ENCODE measurements around the gene MAPT. TPM values are rescaled to one million over a fixed set of nuclear protein-coding genes. Genes with fewer than 3 reads are reported as not detected.
"Not testable (repeated sequence)": the region's sequence is repeated elsewhere in the genome, so short reads cannot be mapped to it uniquely, and the experiment has no call there.

The MAPT gene
- total RNA-seq, 2 donors from 2014 or later, result 0.86 to 2.1 TPM

DNA sequence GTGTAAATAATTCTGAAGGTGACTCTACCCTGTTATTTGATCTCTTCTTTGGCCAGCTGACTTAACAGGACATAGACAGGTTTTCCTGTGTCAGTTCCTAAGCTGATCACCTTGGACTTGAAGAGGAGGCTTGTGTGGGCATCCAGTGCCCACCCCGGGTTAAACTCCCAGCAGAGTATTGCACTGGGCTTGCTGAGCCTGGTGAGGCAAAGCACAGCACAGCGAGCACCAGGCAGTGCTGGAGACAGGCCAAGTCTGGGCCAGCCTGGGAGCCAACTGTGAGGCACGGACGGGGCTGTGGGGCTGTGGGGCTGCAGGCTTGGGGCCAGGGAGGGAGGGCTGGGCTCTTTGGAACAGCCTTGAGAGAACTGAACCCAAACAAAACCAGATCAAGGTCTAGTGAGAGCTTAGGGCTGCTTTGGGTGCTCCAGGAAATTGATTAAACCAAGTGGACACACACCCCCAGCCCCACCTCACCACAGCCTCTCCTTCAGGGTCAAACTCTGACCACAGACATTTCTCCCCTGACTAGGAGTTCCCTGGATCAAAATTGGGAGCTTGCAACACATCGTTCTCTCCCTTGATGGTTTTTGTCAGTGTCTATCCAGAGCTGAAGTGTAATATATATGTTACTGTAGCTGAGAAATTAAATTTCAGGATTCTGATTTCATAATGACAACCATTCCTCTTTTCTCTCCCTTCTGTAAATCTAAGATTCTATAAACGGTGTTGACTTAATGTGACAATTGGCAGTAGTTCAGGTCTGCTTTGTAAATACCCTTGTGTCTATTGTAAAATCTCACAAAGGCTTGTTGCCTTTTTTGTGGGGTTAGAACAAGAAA is 109.8 kb downstream of the MAPT start:
- H3K36me3 Mint-ChIP-seq (ENCODE audit: insufficient read depth in 2 of 2), result no peaks in the 10 kb centered on the region
- DNase-seq (no peak), ATAC-seq (replicated peaks in 1 of 2) (no peak)
- no peaks in the 10 kb centered on the region for H3K9me3 Mint-ChIP-seq
- H3K4me3 Mint-ChIP-seq, result no peak overlapping the region
- H3K27me3 Mint-ChIP-seq (ENCODE audit: low read depth), result peaks cover 6% of the 10 kb centered on the region
- H3K4me1 Mint-ChIP-seq (ENCODE audit: low read depth), result no peaks in the 10 kb centered on the region
- H3K27ac Mint-ChIP-seq, result no peak overlapping the region

DNA sequence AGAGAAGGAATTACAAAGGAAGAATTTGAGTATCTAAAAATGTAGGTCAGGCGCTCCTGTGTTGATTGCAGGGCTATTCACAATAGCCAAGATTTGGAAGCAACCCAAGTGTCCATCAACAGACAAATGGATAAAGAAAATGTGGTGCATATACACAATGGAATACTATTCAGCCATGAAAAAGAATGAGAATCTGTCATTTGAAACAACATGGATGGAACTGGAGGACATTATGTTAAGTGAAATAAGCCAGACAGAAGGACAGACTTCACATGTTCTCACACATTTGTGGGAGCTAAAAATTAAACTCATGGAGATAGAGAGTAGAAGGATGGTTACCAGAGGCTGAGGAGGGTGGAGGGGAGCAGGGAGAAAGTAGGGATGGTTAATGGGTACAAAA is 111.7 kb downstream of the MAPT start:
- ATAC-seq (replicated peaks in 1 of 2); H3K27me3 Mint-ChIP-seq (ENCODE audit: low read depth); H3K4me1 Mint-ChIP-seq (ENCODE audit: low read depth); H3K9me3 Mint-ChIP-seq; H3K36me3 Mint-ChIP-seq (ENCODE audit: insufficient read depth in 2 of 2); H3K4me3 Mint-ChIP-seq; DNase-seq; H3K27ac Mint-ChIP-seq: not testable (repeated sequence)

DNA sequence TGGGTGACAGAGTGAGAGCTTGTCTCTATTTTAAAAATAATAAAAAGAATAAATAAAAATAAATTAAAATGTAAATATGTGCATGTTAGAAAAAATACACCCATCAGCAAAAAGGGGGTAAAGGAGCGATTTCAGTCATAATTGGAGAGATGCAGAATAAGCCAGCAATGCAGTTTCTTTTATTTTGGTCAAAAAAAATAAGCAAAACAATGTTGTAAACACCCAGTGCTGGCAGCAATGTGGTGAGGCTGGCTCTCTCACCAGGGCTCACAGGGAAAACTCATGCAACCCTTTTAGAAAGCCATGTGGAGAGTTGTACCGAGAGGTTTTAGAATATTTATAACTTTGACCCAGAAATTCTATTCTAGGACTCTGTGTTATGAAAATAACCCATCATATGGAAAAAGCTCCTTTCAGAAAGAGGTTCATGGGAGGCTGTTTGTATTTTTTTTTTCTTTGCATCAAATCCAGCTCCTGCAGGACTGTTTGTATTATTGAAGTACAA is 113.2 kb downstream of the MAPT start:
- DNase-seq (no peak), ATAC-seq (replicated peaks in 1 of 2) (no peak)
- peaks cover 6% of the 10 kb centered on the region for H3K27me3 Mint-ChIP-seq (ENCODE audit: low read depth)
- no peak overlapping the region for H3K4me3 Mint-ChIP-seq
- no peaks in the 10 kb centered on the region for H3K4me1 Mint-ChIP-seq (ENCODE audit: low read depth)
- H3K9me3 Mint-ChIP-seq, result no peaks in the 10 kb centered on the region
- H3K36me3 Mint-ChIP-seq (ENCODE audit: insufficient read depth in 2 of 2), result no peaks in the 10 kb centered on the region
- H3K27ac Mint-ChIP-seq, result no peak overlapping the region

DNA sequence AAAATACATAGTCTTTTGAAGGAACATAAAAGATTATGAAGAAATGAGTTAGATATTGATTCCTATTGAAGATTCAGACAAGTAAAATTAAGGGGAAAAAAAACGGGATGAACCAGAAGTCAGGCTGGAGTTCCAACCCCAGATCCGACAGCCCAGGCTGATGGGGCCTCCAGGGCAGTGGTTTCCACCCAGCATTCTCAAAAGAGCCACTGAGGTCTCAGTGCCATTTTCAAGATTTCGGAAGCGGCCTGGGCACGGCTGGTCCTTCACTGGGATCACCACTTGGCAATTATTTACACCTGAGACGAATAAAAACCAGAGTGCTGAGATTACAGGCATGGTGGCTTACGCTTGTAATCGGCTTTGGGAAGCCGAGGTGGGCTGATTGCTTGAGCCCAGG is 114.2 kb downstream of the MAPT start:
- H3K4me3 Mint-ChIP-seq, result no peak overlapping the region
- H3K27ac Mint-ChIP-seq, result no peak overlapping the region
- no peak for ATAC-seq (replicated peaks in 1 of 2)
- no peaks in the 10 kb centered on the region for H3K9me3 Mint-ChIP-seq
- H3K36me3 Mint-ChIP-seq (ENCODE audit: insufficient read depth in 2 of 2), result no peaks in the 10 kb centered on the region
- no peaks in the 10 kb centered on the region for H3K4me1 Mint-ChIP-seq (ENCODE audit: low read depth)
- DNase-seq, result no peak
- peaks cover 6% of the 10 kb centered on the region for H3K27me3 Mint-ChIP-seq (ENCODE audit: low read depth)

DNA sequence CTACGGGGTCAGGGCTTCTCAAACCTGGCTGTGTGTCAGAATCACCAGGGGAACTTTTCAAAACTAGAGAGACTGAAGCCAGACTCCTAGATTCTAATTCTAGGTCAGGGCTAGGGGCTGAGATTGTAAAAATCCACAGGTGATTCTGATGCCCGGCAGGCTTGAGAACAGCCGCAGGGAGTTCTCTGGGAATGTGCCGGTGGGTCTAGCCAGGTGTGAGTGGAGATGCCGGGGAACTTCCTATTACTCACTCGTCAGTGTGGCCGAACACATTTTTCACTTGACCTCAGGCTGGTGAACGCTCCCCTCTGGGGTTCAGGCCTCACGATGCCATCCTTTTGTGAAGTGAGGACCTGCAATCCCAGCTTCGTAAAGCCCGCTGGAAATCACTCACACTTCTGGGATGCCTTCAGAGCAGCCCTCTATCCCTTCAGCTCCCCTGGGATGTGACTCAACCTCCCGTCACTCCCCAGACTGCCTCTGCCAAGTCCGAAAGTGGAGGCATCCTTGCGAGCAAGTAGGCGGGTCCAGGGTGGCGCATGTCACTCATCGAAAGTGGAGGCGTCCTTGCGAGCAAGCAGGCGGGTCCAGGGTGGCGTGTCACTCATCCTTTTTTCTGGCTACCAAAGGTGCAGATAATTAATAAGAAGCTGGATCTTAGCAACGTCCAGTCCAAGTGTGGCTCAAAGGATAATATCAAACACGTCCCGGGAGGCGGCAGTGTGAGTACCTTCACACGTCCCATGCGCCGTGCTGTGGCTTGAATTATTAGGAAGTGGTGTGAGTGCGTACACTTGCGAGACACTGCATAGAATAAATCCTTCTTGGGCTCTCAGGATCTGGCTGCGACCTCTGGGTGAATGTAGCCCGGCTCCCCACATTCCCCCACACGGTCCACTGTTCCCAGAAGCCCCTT is 115.6 kb downstream of the MAPT start:
- Mint-ChIP-seq H3K4me1 (ENCODE audit: low read depth) (no peaks in the 10 kb centered on the region), H3K27ac (no peak overlapping the region), H3K27me3 (ENCODE audit: low read depth) (peaks cover 6% of the 10 kb centered on the region), H3K4me3 (no peak overlapping the region), H3K36me3 (ENCODE audit: insufficient read depth in 2 of 2) (no peaks in the 10 kb centered on the region), H3K9me3 (no peaks in the 10 kb centered on the region)
- DNase-seq (no peak), ATAC-seq (replicated peaks in 1 of 2) (no peak)

DNA sequence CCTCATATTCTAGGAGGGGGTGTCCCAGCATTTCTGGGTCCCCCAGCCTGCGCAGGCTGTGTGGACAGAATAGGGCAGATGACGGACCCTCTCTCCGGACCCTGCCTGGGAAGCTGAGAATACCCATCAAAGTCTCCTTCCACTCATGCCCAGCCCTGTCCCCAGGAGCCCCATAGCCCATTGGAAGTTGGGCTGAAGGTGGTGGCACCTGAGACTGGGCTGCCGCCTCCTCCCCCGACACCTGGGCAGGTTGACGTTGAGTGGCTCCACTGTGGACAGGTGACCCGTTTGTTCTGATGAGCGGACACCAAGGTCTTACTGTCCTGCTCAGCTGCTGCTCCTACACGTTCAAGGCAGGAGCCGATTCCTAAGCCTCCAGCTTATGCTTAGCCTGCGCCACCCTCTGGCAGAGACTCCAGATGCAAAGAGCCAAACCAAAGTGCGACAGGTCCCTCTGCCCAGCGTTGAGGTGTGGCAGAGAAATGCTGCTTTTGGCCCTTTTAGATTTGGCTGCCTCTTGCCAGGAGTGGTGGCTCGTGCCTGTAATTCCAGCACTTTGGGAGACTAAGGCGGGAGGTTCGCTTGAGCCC is 116.3 kb downstream of the MAPT start:
- H3K27ac Mint-ChIP-seq, result no peak overlapping the region
- H3K36me3 Mint-ChIP-seq (ENCODE audit: insufficient read depth in 2 of 2), result no peaks in the 10 kb centered on the region
- H3K4me1 Mint-ChIP-seq (ENCODE audit: low read depth), result no peaks in the 10 kb centered on the region
- H3K9me3 Mint-ChIP-seq, result no peaks in the 10 kb centered on the region
- no peak for ATAC-seq (replicated peaks in 1 of 2)
- no peak overlapping the region for H3K4me3 Mint-ChIP-seq
- peaks cover 6% of the 10 kb centered on the region for H3K27me3 Mint-ChIP-seq (ENCODE audit: low read depth)
- no peak for DNase-seq

DNA sequence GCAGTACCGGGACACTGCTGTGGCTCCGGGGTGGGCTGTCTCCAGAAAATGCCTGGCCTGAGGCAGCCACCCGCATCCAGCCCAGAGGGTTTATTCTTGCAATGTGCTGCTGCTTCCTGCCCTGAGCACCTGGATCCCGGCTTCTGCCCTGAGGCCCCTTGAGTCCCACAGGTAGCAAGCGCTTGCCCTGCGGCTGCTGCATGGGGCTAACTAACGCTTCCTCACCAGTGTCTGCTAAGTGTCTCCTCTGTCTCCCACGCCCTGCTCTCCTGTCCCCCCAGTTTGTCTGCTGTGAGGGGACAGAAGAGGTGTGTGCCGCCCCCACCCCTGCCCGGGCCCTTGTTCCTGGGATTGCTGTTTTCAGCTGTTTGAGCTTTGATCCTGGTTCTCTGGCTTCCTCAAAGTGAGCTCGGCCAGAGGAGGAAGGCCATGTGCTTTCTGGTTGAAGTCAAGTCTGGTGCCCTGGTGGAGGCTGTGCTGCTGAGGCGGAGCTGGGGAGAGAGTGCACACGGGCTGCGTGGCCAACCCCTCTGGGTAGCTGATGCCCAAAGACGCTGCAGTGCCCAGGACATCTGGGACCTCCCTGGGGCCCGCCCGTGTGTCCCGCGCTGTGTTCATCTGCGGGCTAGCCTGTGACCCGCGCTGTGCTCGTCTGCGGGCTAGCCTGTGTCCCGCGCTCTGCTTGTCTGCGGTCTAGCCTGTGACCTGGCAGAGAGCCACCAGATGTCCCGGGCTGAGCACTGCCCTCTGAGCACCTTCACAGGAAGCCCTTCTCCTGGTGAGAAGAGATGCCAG is 117.6 kb downstream of the MAPT start:
- no peak overlapping the region for H3K4me3 Mint-ChIP-seq
- H3K27ac Mint-ChIP-seq, result no peak overlapping the region
- DNase-seq, result no peak
- H3K36me3 Mint-ChIP-seq (ENCODE audit: insufficient read depth in 2 of 2), result no peaks in the 10 kb centered on the region
- H3K27me3 Mint-ChIP-seq (ENCODE audit: low read depth), result no peaks in the 10 kb centered on the region
- H3K4me1 Mint-ChIP-seq (ENCODE audit: low read depth), result no peaks in the 10 kb centered on the region
- H3K9me3 Mint-ChIP-seq, result no peaks in the 10 kb centered on the region
- ATAC-seq (replicated peaks in 1 of 2), result no peak

DNA sequence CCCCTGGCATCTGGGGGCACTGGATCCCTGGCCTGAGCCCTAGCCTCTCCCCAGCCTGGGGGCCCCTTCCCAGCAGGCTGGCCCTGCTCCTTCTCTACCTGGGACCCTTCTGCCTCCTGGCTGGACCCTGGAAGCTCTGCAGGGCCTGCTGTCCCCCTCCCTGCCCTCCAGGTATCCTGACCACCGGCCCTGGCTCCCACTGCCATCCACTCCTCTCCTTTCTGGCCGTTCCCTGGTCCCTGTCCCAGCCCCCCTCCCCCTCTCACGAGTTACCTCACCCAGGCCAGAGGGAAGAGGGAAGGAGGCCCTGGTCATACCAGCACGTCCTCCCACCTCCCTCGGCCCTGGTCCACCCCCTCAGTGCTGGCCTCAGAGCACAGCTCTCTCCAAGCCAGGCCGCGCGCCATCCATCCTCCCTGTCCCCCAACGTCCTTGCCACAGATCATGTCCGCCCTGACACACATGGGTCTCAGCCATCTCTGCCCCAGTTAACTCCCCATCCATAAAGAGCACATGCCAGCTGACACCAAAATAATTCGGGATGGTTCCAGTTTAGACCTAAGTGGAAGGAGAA is 118.2 kb downstream of the MAPT start:
- Mint-ChIP-seq H3K36me3 (ENCODE audit: insufficient read depth in 2 of 2) (no peaks in the 10 kb centered on the region), H3K4me1 (ENCODE audit: low read depth) (no peaks in the 10 kb centered on the region), H3K9me3 (no peaks in the 10 kb centered on the region), H3K4me3 (no peak overlapping the region), H3K27me3 (ENCODE audit: low read depth) (no peaks in the 10 kb centered on the region), H3K27ac (no peak overlapping the region)
- no peak for DNase-seq
- ATAC-seq (replicated peaks in 1 of 2), result no peak

DNA sequence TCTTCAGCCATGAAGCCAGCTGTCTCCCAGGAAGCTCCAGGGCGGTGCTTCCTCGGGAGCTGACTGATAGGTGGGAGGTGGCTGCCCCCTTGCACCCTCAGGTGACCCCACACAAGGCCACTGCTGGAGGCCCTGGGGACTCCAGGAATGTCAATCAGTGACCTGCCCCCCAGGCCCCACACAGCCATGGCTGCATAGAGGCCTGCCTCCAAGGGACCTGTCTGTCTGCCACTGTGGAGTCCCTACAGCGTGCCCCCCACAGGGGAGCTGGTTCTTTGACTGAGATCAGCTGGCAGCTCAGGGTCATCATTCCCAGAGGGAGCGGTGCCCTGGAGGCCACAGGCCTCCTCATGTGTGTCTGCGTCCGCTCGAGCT is 118.8 kb downstream of the MAPT start:
- Mint-ChIP-seq H3K9me3 (no peaks in the 10 kb centered on the region), H3K27me3 (ENCODE audit: low read depth) (no peaks in the 10 kb centered on the region), H3K4me1 (ENCODE audit: low read depth) (no peaks in the 10 kb centered on the region), H3K4me3 (no peak overlapping the region), H3K36me3 (ENCODE audit: insufficient read depth in 2 of 2) (no peaks in the 10 kb centered on the region), H3K27ac (no peak overlapping the region)
- ATAC-seq (replicated peaks in 1 of 2) (peak in 1 of 2 donors; percentile 29), DNase-seq (no peak)

DNA sequence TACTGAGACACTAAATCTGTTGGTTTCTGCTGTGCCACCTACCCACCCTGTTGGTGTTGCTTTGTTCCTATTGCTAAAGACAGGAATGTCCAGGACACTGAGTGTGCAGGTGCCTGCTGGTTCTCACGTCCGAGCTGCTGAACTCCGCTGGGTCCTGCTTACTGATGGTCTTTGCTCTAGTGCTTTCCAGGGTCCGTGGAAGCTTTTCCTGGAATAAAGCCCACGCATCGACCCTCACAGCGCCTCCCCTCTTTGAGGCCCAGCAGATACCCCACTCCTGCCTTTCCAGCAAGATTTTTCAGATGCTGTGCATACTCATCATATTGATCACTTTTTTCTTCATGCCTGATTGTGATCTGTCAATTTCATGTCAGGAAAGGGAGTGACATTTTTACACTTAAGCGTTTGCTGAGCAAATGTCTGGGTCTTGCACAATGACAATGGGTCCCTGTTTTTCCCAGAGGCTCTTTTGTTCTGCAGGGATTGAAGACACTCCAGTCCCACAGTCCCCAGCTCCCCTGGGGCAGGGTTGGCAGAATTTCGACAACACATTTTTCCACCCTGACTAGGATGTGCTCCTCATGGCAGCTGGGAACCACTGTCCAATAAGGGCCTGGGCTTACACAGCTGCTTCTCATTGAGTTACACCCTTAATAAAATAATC is 119.3 kb downstream of the MAPT start:
- ATAC-seq (replicated peaks in 1 of 2), result no peak
- H3K4me1 Mint-ChIP-seq (ENCODE audit: low read depth), result no peaks in the 10 kb centered on the region

DNA sequence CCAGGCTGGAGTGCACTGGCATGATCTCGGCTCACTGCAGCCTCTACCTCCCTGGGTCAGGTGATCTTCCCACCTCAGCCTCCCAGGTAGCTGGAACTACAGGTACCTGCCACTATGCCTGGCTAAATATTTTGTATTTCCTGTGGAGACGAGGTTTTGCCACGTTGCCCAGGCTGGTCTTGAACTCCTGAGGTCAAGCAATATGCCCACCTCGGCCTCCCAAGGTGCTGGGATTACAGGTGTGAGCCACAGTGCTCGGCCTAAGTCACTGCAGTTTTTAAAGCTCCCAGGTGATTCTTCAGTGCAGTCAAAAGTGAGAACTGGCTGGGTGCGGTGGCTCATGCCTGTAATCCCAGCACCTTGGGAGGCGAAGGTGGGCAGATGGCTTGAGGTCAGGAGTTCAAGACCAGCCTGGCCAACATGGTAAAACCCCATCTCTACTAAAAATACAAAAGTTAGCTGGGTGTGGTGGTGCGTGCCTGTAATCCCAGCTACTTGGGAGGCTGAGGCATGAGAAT is 125.1 kb downstream of the MAPT start:
- H3K9me3 Mint-ChIP-seq; DNase-seq; H3K36me3 Mint-ChIP-seq (ENCODE audit: insufficient read depth in 2 of 2); ATAC-seq (replicated peaks in 1 of 2); H3K27me3 Mint-ChIP-seq (ENCODE audit: low read depth); H3K27ac Mint-ChIP-seq; H3K4me3 Mint-ChIP-seq: not testable (repeated sequence)
- peaks cover 11% of the 10 kb centered on the region for H3K4me1 Mint-ChIP-seq (ENCODE audit: low read depth)

More for the DNA sequence above, 119.3 kb downstream of the MAPT start:
- Mint-ChIP-seq H3K27me3 (ENCODE audit: low read depth) (no peaks in the 10 kb centered on the region), H3K9me3 (peaks cover 0 to 1% of the 10 kb centered on the region in 2 donors), H3K27ac (no peak overlapping the region), H3K4me3 (no peak overlapping the region), H3K36me3 (ENCODE audit: insufficient read depth in 2 of 2) (no peaks in the 10 kb centered on the region)
- no peak for DNase-seq
